Measurements from ENCODE around the gene XRCC1. TPM values are rescaled to one million over a fixed set of nuclear protein-coding genes. Genes with fewer than 3 reads are reported as not detected.

Gene XRCC1
- total RNA-seq, 2 experiments from 2014 or later, result 27.2 to 35.9 TPM

- DNase-seq (ENCODE audit: low spot score), result no peak
- no peaks in the 10 kb centered on the region for H3K9me2 ChIP-seq (ENCODE audit: insufficient read depth, low read length)
- no TSS peak for BruUV-seq (replicated peaks)
- H3K4me3 ChIP-seq (ENCODE audit: low read depth, low read length, poor library complexity, severe bottlenecking), result no peak overlapping the region
- no peak overlapping the region for H3K27ac ChIP-seq (ENCODE audit: low read depth, low read length, poor library complexity, severe bottlenecking)
- POLR2A ChIA-PET, result no interaction called here
- intact Hi-C loops (cut with micrococcal nuclease; ENCODE audit: unreplicated experiment), result no loop called here
- peaks cover 12% of the 10 kb centered on the region for H3K4me1 ChIP-seq (ENCODE audit: insufficient read depth, low read length, poor library complexity, severe bottlenecking)
- CTCF ChIA-PET (ENCODE audit: unreplicated experiment), result no interaction called here
- H2AFZ ChIP-seq (ENCODE audit: low read length), result no peak overlapping the region
- no peak for TF ChIP-seq CTCF (conservative IDR thresholded peaks at IDR 0.05; ENCODE audit: low read length)
- TF ChIP-seq EZH2phosphoT487 (IDR thresholded peaks at IDR 0.05; ENCODE audit: borderline replicate concordance, low read depth, low read length), result no peak
- no peak overlapping the region for H3K4me2 ChIP-seq (ENCODE audit: low read length)
- H3K79me2 ChIP-seq (ENCODE audit: insufficient read depth, low read depth, low read length), result peaks cover 8% of the 10 kb centered on the region; the same call in 1 of the 2 replicates
- H3K9me3 ChIP-seq (ENCODE audit: low read length), result no peaks in the 10 kb centered on the region
- no peaks in the 10 kb centered on the region for H4K20me1 ChIP-seq (ENCODE audit: insufficient read depth, low read length)
- no peaks in the 10 kb centered on the region for H3K36me3 ChIP-seq (ENCODE audit: insufficient read depth, low read length)
These were observed 48.8 kb upstream of the XRCC1 start for GRCh38 chr19:43623889-43624670.

- H3K9me2 ChIP-seq (ENCODE audit: insufficient read depth, low read length), result no peaks in the 10 kb centered on the region
- H4K20me1 ChIP-seq (ENCODE audit: insufficient read depth, low read length), result no peaks in the 10 kb centered on the region
- H3K4me1 ChIP-seq (ENCODE audit: insufficient read depth, low read length, poor library complexity, severe bottlenecking), result peaks cover 19% of the 10 kb centered on the region
- no peak overlapping the region for H3K4me2 ChIP-seq (ENCODE audit: low read length)
- H2AFZ ChIP-seq (ENCODE audit: low read length), result no peak overlapping the region
- H3K27ac ChIP-seq (ENCODE audit: low read depth, low read length, poor library complexity, severe bottlenecking), result no peak overlapping the region
- DNase-seq (ENCODE audit: low spot score), result no peak
- H3K4me3 ChIP-seq (ENCODE audit: low read depth, low read length, poor library complexity, severe bottlenecking), result no peak overlapping the region
- TF ChIP-seq CTCF (conservative IDR thresholded peaks at IDR 0.05; ENCODE audit: low read length), result no peak
- no peak for TF ChIP-seq EZH2phosphoT487 (IDR thresholded peaks at IDR 0.05; ENCODE audit: borderline replicate concordance, low read depth, low read length)
- no peaks in the 10 kb centered on the region for H3K9me3 ChIP-seq (ENCODE audit: low read length)
- BruUV-seq (replicated peaks), result no TSS peak
- ChIA-PET CTCF (ENCODE audit: unreplicated experiment) (no interaction called here), POLR2A (no interaction called here)
- peaks cover 17% of the 10 kb centered on the region for H3K79me2 ChIP-seq (ENCODE audit: insufficient read depth, low read depth, low read length)
- no peaks in the 10 kb centered on the region for H3K36me3 ChIP-seq (ENCODE audit: insufficient read depth, low read length)
- intact Hi-C loops (cut with micrococcal nuclease; ENCODE audit: unreplicated experiment), result no loop called here
These were observed 47.6 kb upstream of the XRCC1 start for GRCh38 chr19:43622956-43623355.

- Histone ChIP-seq H3K4me1 (ENCODE audit: insufficient read depth, low read length, poor library complexity, severe bottlenecking) (peaks cover 19% of the 10 kb centered on the region), H3K79me2 (ENCODE audit: insufficient read depth, low read depth, low read length) (peaks cover 25% of the 10 kb centered on the region), H2AFZ (ENCODE audit: low read length) (no peak overlapping the region), H3K9me3 (ENCODE audit: low read length) (no peaks in the 10 kb centered on the region), H3K9me2 (ENCODE audit: insufficient read depth, low read length) (no peaks in the 10 kb centered on the region), H3K4me3 (ENCODE audit: low read depth, low read length, poor library complexity, severe bottlenecking) (no peak overlapping the region), H3K27ac (ENCODE audit: low read depth, low read length, poor library complexity, severe bottlenecking) (no peak overlapping the region), H4K20me1 (ENCODE audit: insufficient read depth, low read length) (no peaks in the 10 kb centered on the region), H3K4me2 (ENCODE audit: low read length) (no peak overlapping the region), H3K36me3 (ENCODE audit: insufficient read depth, low read length) (no peaks in the 10 kb centered on the region)
- TF ChIP-seq CTCF (conservative IDR thresholded peaks at IDR 0.05; ENCODE audit: low read length) (no peak), EZH2phosphoT487 (IDR thresholded peaks at IDR 0.05; ENCODE audit: borderline replicate concordance, low read depth, low read length) (no peak)
- DNase-seq (ENCODE audit: low spot score), result no peak
- POLR2A ChIA-PET, result interaction anchor here (0.7 kb wide), 1 partner anchor 47 kb away, joined by 3 read pairs; no protein-coding TSS in a partner anchor
- CTCF ChIA-PET (ENCODE audit: unreplicated experiment), result no interaction called here
- intact Hi-C loops (cut with micrococcal nuclease; ENCODE audit: unreplicated experiment), result no loop called here
- BruUV-seq (replicated peaks), result no TSS peak
These were observed 46.7 kb upstream of the XRCC1 start for GRCh38 chr19:43622070-43622469.

All from OCI-LY7 (cell line).